CD4-positive, alpha-beta T cell treated with Interleukin-21 for 1 hour (primary cell): Measurements from ENCODE around the gene RALGPS1.

Source experiments
- DNase-seq: peaks from one replicate; pipeline ENCODE4 v3.0.0-alpha.2; 2020

RALGPS1 gene, protein sequence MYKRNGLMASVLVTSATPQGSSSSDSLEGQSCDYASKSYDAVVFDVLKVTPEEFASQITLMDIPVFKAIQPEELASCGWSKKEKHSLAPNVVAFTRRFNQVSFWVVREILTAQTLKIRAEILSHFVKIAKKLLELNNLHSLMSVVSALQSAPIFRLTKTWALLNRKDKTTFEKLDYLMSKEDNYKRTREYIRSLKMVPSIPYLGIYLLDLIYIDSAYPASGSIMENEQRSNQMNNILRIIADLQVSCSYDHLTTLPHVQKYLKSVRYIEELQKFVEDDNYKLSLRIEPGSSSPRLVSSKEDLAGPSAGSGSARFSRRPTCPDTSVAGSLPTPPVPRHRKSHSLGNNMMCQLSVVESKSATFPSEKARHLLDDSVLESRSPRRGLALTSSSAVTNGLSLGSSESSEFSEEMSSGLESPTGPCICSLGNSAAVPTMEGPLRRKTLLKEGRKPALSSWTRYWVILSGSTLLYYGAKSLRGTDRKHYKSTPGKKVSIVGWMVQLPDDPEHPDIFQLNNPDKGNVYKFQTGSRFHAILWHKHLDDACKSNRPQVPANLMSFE

DNA sequence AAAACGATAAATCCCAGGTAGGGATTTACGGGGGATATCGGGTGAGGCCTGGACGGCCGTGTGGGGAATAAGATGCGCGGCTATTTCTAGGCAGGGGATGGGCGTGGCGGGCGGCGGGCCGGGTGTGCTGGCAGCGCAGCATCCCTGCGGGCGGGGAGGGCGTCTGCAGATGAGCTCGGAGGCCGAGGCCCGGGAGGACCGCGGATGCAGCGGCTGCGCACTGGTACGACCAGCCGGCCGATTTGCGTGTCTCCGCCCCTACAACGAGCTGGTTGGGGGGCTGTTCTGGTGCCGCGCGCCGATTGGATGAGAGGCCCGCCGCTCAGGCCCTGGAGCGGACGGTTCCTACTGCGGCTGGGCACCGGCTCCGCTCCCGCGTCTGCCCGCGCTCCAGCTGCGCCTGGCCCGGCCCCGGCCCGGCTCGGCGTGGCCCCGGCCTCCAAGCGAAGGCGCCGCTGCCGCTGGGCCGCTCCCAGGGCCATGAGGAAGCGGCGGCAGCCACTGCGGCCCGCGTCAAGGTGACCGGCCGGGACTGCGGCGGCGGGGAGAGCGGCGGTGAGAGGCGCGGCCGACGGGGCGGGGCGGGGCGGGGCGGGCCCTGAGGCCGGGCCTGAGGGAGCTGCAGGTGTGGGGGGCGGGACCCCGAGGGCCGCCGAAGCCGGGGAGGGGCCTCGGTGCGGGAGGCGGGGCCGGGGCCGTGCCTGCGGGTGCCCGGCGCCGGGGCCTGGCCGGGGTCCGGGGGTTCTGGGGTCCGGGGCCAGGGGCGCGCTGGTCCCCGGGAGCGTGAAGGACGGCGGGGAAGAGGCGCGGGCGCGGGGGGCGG is at the start of gene RALGPS1:
TSS of gene RALGPS1 (plus strand) at position 325 of the 823 bp plus-strand sequence. CDS start 47,508 bp downstream, outside the sequence.
- DNase-seq = peak; percentile 93

DNA sequence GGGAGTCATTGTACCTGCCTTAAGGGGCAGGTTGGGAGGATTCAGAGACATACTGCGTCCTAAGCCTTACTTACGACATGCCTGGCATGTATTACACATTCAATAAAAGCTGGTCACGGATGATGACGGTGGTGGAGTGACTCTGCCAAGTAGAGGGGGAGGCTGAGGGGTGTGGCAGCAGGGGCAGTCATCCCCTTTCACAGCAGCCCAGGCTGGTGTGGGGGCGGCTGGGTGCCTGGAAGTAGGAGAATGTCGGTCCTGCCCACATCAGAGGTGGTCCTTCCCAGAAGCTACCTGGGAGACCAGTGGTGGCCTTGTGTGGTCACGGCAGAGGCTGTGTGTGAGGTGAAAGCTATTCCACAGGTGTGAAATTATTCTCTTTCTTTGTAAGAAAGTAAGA is 45.2 kb upstream of the RALGPS1 start:
- no peak for DNase-seq

DNA sequence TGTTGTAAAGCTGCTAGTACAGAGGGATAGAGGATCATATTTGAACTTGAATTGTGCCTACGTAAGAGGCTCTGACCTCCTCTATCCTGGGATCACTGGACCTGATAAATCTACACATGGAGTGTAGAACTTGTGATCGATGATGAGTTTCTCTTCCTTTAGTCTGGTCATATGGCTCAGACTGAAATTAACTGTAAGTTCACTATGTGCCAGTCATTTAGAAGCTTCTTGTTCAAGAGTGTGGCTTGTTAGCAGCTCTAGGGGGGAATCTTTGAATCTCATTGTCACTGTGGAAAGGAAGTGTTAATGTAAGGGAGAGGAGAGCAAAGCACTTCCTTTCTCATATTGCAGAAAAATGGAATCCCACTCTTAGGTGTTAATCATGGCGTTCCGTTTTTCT is 42.1 kb upstream of the RALGPS1 start:
- DNase-seq = no peak

DNA sequence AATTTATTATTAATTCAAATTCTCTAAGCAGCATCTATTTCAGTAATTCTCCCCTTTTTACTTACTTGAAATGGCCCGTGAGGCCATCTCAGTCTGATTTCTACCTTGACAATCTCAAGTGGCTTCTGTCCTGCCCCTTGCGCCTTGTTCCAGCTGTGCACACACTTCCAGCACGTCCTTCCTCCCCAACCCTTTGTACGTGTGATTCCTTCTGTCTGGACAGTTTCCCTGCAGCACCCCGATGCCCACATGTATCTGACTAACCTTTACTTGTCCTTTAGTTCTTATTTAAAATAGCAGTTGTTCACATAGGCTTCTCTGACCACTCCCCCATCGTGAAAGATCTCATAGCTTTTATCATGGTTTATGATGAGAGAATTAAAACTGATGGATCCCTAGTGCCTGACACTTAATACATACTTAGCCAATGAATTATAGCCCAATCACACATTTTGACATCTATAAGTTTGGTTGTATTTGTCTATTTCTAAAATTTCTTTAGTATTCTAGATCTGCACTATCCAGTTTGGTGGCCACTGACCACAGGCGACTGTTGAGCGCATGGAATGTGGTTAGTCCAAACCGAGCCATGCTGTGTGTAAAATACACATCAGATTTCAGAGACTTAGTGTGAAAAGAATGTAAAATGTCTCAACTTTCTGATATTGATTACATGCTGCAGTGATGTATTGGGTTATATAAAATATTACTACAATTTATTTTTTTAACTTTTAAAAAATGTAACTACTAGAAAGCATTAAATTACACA is 39.9 kb upstream of the RALGPS1 start:
- DNase-seq = no peak

DNA sequence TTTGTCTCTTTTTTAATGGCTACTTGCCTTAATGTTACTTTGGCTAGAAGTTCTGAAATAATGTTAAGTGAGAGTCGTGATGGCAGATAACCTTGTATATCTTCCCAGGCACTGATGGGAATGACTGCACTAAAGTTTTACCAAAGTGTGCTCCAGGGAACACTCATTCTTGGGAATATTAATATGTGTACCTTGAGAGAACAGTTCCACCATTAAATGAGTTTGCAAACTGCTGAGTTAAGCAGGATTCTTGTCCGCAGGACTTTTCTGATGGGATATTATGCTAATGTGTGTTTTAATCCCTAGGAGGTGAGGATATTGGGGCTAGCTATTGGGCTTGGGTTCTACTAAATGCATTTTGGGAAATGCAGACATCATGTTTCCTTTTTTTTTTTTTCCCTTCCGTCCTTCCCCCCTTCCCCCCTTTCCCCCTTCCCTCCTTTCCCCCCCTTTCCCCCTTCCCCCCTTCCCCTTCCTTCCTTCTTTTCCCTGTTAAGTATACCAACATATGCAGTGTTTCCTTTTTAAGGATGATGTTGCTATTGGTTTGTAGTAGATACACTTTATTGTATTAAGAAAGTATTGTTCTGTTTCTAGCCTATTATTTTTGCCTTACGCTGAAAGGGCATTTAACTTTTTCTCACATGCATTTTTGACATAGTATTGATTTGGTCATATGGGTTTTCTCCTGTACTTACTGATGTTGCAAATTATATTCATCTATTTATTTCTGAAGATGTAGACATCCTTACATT is 38.6 kb upstream of the RALGPS1 start:
- no peak for DNase-seq

DNA sequence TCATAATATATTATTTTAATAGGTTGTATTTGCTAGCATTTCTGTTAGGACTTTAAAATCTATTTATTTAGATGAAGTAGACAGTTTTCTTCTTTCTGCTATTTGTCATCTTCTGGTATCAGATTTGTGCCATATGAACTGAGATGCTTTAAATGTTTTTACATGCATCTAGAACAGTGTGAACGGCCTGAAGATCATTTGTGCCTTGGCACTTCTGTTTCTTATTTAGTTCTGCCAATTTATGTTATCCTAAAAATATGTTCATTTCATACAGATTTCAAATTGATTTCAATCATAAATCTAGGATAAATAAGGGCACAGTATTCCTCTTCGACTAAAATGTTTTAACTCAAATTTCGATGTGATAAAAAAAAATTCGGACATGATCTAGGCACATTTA is 38.1 kb upstream of the RALGPS1 start:
- DNase-seq = no peak

DNA sequence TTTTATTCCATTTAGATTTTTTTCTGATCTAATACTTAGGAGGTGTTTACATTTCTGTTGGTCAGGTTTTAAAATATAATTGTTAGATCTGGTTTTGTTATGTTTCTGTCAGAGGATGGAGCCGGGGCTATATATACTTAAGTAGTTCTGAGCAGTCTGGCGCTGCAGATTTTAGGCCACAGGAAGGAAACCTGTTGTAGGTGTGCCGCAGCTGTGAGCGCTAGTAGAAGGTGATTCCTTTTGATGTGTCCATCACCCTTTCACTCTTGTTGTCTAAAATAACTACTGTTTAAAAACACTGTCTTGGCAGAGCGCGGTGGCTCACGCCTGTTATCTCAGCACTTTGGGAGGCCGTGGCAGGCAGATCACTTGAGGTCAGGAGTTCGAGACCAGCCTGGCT is 37.2 kb upstream of the RALGPS1 start:
- DNase-seq = peak; percentile 24

DNA sequence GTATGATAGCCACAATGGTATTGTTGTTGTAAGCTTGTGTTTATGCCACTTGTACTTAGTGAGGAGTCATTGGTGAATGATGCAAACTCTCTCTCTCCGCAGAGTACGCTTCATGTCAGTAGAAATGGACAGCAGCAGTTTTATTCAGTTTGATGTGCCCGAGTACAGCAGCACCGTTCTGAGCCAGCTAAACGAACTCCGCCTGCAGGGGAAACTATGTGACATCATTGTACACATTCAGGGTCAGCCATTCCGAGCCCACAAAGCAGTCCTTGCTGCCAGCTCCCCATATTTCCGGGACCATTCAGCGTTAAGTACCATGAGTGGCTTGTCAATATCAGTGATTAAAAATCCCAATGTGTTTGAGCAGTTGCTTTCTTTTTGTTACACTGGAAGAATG is 35.3 kb upstream of the RALGPS1 start:
- no peak for DNase-seq

DNA sequence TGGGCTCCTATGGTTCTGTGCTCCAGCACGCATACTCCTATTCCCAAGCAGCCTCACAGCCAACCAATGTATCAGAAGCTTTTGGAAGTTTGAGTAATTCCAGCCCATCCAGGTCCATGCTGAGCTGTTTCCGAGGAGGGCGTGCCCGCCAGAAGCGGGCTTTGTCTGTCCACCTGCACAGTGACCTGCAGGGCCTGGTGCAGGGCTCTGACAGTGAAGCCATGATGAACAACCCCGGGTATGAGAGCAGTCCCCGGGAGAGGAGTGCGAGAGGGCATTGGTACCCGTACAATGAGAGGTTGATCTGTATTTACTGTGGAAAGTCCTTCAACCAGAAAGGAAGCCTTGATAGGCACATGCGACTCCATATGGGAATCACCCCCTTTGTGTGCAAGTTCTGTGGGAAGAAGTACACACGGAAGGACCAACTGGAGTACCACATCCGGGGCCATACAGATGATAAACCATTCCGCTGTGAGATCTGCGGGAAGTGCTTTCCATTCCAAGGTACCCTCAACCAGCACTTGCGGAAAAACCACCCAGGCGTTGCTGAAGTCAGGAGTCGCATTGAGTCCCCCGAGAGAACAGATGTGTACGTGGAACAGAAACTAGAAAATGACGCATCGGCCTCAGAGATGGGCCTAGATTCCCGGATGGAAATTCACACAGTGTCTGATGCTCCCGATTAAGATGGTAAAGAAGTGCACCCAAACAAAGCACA is 34.2 kb upstream of the RALGPS1 start:
- no peak for DNase-seq

DNA sequence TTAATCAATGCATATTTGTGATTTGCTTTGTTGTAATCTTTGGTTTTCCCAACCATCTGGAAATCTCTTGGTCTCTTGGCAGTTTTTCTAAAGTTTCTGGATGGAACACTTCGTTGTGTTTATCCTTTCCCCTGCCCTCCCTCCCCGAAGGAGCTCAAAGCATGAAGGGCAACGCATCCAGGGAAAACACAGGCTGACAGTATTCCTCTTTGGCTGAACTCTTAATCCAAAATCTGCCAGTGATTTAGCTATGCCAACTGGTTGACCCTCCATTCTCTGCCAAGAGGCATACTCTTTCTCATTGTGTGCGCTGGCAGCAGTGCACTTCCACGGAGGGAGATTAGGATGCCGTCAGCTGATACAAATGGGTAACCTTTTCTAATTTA is 33.6 kb upstream of the RALGPS1 start:
- DNase-seq = no peak

DNA sequence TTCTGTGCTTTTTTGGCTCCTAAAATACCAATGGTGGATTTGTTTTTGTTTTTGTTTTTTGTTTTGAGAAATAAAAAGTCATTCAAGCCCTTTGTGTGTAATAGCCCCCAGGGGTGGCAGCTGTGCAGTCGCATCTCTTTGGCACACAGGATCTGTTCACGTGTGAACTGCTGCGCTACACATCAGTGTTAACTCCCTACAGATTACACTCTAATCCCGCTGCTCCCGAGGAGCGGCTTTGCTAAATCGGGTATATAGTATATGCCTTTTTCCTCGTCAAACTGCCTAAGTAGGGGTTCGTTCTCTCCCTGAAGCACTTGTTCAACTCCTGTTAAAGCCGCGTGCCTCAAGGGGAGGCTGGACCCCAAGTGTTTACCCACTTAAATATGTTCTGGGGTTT is 31.8 kb upstream of the RALGPS1 start:
- no peak for DNase-seq

DNA sequence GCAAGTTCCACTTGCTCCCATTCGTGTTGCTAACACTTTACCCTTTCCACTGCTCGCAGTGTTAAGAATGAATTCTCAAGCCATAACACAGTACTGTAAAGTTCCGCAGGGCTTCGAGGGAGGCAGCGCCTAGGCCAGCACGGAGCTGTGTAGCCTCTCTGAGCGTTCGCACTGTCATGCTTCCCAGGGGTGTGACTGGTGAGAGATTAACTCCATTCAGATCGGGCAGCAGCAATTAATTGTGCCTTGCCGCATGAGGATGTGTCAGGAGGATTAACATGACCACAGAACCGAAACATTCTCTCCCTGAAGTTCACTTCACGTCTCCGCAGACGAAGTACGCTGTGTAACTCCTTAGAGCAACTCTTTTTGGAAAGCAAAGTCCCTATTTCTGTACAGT is 30.9 kb upstream of the RALGPS1 start:
- no peak for DNase-seq

DNA sequence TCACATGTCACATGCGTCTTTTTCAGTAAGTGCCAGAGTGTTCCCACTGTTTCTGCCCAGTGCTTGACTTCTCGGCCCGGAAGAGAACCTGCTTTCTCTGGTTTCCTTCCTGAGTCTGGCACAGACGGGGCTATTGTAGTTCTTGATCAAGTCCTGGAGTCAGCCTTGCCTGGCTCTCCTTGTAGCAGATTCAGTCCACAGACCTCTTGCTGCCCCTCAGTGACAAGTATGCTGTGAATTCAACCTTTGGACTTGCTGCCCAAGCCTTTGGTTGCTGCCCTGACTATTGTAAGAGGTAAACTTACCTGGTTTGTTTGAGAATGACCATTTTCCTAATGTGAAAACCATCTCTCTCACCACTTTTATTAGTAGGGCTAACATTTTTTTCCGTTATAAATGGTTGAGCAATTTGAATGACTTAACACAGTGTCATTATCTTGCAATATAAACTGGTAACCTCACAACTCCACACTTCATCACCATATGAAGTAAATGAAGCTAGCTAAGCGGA is 29.4 kb upstream of the RALGPS1 start:
- DNase-seq = no peak

DNA sequence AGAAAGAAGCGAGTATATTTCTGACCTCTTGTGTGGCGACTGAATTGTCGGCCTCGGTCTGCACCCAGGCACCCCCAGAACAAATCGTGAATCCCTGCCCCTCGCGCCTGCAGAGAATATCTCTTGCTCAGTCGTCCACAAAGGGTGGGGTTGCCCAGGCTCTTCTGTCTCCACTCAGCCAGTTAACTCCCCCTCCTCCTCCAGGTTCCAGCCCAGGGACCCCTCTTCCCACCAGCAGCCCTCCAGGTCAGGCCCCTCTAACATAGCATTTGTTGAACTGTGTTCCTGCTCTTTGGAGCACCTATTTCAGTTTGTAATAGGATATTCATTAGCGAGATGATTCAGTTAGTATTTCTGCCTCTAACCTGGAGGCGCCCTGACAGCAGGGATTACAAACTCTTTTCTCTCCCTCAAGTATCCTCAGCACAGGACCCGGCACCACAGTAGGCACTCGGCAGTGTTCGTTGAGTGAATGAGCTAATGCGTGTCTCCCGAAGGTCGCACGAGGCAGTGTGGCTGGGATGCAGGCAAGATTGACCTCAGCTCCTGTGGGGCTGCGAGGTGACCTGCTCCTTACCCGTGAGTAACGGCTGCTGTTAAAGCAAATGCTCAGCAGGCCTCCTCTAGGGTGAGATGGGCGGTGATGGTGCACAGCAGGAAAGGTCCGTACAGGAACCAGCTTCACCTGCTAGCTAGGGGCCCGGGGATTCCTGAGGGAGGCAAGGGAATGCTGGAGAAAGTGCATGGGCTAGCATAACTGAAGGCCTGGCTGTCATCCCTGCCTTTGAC is 28.4 kb upstream of the RALGPS1 start:
- DNase-seq = no peak

DNA sequence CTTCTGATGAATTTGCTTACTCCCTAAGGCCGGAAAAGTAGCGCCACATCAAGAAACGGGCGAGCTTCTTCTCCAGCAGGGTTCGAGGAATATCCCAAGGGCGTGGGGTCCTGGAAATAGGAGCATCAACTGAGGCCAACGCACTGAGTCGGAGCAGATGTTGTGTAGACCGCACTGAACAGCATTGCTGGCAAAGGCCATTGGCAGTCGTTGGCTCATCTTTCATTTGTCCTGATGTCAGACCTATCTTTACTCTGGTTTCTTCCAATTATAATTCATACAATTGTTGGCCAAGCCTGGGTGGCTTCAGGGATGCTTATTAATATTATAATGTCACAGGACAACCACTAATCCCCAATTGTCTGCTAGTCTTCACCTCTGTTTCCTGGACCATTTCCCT is 27.7 kb upstream of the RALGPS1 start:
- no peak for DNase-seq

DNA sequence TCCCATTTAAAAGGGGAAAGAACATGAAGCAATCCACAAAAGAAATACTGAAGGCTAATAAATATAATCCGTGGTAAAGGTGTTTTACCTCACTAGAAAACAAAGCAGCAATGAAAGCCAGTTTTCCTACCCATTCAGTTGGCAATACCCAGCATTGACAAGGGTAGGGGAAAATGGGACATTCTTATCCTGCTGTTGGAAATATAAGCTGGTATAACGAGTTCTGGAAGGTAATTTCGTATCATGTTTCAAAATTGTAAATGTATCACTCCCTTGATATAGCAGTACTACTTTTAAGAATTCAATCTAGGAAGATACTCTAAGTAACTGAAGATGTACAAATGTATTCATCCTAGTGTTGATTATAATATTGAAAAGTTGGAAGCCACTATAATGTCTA is 22.9 kb upstream of the RALGPS1 start:
- no peak for DNase-seq

DNA sequence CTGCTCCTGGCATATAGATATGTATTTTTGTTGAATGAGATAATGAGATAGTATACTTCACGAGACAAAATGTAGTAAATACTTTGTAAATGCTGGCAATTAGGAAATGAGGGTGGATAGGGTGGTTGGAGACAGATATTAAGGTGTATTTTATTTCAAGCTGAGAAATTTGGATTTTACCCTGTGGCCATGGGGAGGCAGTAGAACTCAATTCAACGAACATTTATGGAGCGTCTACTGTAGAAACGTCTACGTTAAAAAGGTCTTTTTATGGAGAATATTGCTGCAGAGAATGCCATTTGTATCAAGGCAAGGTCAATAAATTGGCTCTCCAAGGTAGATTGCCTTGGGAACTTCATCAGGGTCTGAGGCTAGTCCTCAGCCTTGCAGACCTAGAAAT is 21.5 kb upstream of the RALGPS1 start:
- no peak for DNase-seq

DNA sequence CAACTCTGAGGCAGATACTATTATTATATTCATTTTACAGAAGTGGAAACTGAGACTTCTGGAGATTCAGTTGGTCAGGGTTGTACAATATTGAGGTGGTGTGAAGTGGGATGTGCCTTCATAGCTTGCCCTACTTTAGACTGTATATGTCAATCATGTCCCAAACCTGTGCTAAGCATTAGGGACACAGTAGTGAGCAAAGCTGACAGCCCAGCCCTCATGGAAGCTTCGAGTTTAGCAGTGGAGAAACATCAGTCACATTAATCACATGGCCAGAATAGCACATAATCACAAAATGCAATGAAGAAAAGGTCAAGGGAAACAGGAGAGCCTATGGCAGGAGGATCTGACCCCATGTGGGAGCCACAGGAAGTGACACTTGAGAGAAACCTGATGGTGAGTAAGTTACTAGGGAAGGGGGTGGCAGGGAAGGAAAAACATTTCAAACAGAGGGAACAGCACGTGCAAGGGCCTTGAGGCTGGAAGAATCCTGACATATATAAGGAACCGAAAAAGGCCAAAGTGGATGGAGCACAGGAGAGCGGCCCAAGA is 20.5 kb upstream of the RALGPS1 start:
- DNase-seq = no peak

DNA sequence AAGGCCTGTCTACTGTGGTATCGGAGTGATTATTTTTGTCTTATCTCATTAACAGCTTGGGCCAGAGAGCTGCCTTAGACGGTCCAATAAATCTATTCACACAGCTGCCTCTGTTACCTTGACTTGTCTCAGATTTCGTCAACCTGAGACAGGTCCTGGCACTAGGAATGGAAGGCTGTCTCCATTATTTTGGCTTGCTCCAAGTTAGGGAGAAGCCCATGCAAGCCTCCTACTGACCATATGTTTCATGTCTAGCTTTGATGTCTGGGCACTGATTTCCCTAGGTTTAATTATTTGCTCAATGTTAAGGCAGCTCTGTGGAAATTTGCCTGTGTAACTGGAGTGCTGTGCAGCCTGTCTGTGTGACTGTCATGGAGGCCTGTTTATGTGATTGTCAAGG is 12.4 kb upstream of the RALGPS1 start:
- no peak for DNase-seq

DNA sequence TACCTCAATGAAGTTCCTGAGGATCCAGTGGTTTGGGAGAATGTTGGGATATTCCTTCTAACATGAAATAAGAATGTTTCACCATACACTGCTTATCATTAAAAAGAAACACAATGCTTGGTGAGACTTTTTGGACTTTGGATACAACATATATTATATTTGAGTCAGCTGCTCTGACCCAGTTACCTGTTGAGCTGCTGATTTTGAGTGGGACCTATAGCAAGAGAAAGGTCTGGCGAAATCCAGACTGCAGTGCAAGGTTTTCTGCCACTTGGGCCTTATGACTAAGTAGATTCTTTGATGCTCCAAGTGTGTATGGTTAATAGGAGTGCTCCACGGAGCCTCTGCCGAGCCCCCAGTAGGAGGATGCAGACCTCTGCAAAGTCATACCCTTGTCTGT is 10.0 kb upstream of the RALGPS1 start:
- DNase-seq = no peak
